Measurements from ENCODE around the gene SIK3. TPM values are rescaled to one million over a fixed set of nuclear protein-coding genes. Genes with fewer than 3 reads are reported as not detected.

SIK3 gene
- total RNA-seq, 1 experiment from 2014 or later = 34.4 TPM

- Mint-ChIP-seq H3K27ac (no peak overlapping the region), H3K9me3 (no peaks in the 10 kb centered on the region), H3K27me3 (ENCODE audit: low read depth) (no peaks in the 10 kb centered on the region), H3K36me3 (no peaks in the 10 kb centered on the region), H3K4me1 (peaks cover 14% of the 10 kb centered on the region), H3K4me3 (no peak overlapping the region)
- DNase-seq (ENCODE audit: low spot score) (no peak), ATAC-seq (no peak)
- CTCF ChIA-PET = no interaction called here
- TF ChIP-seq GTF2I (CRISPR knock-in tag; conservative IDR thresholded peaks at IDR 0.05) = no peak
- TF ChIP-seq ZNF219 (CRISPR knock-in tag; IDR thresholded peaks at IDR 0.05; ENCODE audit: borderline replicate concordance) = no peak
- TF ChIP-seq TP53 (CRISPR knock-in tag; IDR thresholded peaks at IDR 0.05) = no peak
- TF ChIP-seq, protein P1, sequence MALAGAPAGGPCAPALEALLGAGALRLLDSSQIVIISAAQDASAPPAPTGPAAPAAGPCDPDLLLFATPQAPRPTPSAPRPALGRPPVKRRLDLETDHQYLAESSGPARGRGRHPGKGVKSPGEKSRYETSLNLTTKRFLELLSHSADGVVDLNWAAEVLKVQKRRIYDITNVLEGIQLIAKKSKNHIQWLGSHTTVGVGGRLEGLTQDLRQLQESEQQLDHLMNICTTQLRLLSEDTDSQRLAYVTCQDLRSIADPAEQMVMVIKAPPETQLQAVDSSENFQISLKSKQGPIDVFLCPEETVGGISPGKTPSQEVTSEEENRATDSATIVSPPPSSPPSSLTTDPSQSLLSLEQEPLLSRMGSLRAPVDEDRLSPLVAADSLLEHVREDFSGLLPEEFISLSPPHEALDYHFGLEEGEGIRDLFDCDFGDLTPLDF (CRISPR knock-in tag; IDR thresholded peaks at IDR 0.05) = no peak
- no peak for TF ChIP-seq NR1H2 (CRISPR knock-in tag; IDR thresholded peaks at IDR 0.05)
- no peak for TF ChIP-seq EMX1 (CRISPR knock-in tag; IDR thresholded peaks at IDR 0.05)
- no peak for TF ChIP-seq MYBL2 (CRISPR knock-in tag; IDR thresholded peaks at IDR 0.05)
- TF ChIP-seq, protein P2, sequence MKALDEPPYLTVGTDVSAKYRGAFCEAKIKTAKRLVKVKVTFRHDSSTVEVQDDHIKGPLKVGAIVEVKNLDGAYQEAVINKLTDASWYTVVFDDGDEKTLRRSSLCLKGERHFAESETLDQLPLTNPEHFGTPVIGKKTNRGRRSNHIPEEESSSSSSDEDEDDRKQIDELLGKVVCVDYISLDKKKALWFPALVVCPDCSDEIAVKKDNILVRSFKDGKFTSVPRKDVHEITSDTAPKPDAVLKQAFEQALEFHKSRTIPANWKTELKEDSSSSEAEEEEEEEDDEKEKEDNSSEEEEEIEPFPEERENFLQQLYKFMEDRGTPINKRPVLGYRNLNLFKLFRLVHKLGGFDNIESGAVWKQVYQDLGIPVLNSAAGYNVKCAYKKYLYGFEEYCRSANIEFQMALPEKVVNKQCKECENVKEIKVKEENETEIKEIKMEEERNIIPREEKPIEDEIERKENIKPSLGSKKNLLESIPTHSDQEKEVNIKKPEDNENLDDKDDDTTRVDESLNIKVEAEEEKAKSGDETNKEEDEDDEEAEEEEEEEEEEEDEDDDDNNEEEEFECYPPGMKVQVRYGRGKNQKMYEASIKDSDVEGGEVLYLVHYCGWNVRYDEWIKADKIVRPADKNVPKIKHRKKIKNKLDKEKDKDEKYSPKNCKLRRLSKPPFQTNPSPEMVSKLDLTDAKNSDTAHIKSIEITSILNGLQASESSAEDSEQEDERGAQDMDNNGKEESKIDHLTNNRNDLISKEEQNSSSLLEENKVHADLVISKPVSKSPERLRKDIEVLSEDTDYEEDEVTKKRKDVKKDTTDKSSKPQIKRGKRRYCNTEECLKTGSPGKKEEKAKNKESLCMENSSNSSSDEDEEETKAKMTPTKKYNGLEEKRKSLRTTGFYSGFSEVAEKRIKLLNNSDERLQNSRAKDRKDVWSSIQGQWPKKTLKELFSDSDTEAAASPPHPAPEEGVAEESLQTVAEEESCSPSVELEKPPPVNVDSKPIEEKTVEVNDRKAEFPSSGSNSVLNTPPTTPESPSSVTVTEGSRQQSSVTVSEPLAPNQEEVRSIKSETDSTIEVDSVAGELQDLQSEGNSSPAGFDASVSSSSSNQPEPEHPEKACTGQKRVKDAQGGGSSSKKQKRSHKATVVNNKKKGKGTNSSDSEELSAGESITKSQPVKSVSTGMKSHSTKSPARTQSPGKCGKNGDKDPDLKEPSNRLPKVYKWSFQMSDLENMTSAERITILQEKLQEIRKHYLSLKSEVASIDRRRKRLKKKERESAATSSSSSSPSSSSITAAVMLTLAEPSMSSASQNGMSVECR (CRISPR knock-in tag; IDR thresholded peaks at IDR 0.05; ENCODE audit: borderline replicate concordance) = no peak
- TF ChIP-seq, protein P3, sequence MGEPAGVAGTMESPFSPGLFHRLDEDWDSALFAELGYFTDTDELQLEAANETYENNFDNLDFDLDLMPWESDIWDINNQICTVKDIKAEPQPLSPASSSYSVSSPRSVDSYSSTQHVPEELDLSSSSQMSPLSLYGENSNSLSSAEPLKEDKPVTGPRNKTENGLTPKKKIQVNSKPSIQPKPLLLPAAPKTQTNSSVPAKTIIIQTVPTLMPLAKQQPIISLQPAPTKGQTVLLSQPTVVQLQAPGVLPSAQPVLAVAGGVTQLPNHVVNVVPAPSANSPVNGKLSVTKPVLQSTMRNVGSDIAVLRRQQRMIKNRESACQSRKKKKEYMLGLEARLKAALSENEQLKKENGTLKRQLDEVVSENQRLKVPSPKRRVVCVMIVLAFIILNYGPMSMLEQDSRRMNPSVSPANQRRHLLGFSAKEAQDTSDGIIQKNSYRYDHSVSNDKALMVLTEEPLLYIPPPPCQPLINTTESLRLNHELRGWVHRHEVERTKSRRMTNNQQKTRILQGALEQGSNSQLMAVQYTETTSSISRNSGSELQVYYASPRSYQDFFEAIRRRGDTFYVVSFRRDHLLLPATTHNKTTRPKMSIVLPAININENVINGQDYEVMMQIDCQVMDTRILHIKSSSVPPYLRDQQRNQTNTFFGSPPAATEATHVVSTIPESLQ (CRISPR knock-in tag; IDR thresholded peaks at IDR 0.05) = no peak
- no peak for TF ChIP-seq RORB (CRISPR knock-in tag; IDR thresholded peaks at IDR 0.05)
- no peak for TF ChIP-seq USF1 (CRISPR knock-in tag; IDR thresholded peaks at IDR 0.05)
- TF ChIP-seq CREB1 (CRISPR knock-in tag; IDR thresholded peaks at IDR 0.05) = no peak
- TF ChIP-seq ZNF671 (CRISPR knock-in tag; IDR thresholded peaks at IDR 0.05) = no peak
- no peak for TF ChIP-seq ZBTB21 (CRISPR knock-in tag; IDR thresholded peaks at IDR 0.05; ENCODE audit: borderline replicate concordance)
- TF ChIP-seq FOXK1 (CRISPR knock-in tag; IDR thresholded peaks at IDR 0.05) = no peak
- TF ChIP-seq, protein P4, sequence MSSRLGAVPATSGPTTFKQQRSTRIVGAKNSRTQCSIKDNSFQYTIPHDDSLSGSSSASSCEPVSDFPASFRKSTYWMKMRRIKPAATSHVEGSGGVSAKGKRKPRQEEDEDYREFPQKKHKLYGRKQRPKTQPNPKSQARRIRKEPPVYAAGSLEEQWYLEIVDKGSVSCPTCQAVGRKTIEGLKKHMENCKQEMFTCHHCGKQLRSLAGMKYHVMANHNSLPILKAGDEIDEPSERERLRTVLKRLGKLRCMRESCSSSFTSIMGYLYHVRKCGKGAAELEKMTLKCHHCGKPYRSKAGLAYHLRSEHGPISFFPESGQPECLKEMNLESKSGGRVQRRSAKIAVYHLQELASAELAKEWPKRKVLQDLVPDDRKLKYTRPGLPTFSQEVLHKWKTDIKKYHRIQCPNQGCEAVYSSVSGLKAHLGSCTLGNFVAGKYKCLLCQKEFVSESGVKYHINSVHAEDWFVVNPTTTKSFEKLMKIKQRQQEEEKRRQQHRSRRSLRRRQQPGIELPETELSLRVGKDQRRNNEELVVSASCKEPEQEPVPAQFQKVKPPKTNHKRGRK (CRISPR knock-in tag; IDR thresholded peaks at IDR 0.05; ENCODE audit: borderline replicate concordance) = no peak
- no peak for TF ChIP-seq ZSCAN18 (CRISPR knock-in tag; IDR thresholded peaks at IDR 0.05)
- POLR2A ChIA-PET = no interaction called here
Measured at GRCh38 chr11:117034901-117035300, 63.3 kb downstream of the SIK3 start.

Measured in WTC11 (cell line).